Measurements from ENCODE around the gene DSG2.

DSG2 gene

GRCh38 chr18:31591113-31591512 lies 93.1 kb downstream of the DSG2 start:
- no peak for DNase-seq (ENCODE audit: low read depth)
- no peak overlapping the region for H3K4me3 ChIP-seq (ENCODE audit: low read depth, low read length)
- TF ChIP-seq CTCF (IDR thresholded peaks at IDR 0.05; ENCODE audit: insufficient read depth, low read depth, low read length, missing control alignments) = no peak

DNA sequence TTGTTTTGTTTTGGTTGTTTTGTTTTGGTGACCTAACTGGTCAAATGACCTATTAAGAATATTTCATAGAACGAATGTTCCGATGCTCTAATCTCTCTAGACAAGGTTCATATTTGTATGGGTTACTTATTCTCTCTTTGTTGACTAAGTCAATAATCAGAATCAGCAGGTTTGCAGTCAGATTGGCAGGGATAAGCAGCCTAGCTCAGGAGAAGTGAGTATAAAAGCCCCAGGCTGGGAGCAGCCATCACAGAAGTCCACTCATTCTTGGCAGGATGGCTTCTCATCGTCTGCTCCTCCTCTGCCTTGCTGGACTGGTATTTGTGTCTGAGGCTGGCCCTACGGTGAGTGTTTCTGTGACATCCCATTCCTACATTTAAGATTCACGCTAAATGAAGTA lies 93.7 kb downstream of the DSG2 start, which contains the start of gene TTR:
Gene TTR (plus strand): TSS at position 250 of the 400 bp plus-strand sequence. CDS start 26 bp downstream, at position 276.
- no peak for DNase-seq (ENCODE audit: low read depth)
- no peak within 1 kb of the TSS for H3K4me3 ChIP-seq (ENCODE audit: low read depth, low read length)
- no peak for TF ChIP-seq CTCF (IDR thresholded peaks at IDR 0.05; ENCODE audit: insufficient read depth, low read depth, low read length, missing control alignments)

GRCh38 chr18:31592506-31593157 lies 94.7 kb downstream of the DSG2 start:
- H3K4me3 ChIP-seq (ENCODE audit: low read depth, low read length) = no peak overlapping the region
- no peak for TF ChIP-seq CTCF (IDR thresholded peaks at IDR 0.05; ENCODE audit: insufficient read depth, low read depth, low read length, missing control alignments)
- no peak for DNase-seq (ENCODE audit: low read depth)

- DNase-seq (ENCODE audit: low read depth) = no peak
- no peak for TF ChIP-seq CTCF (IDR thresholded peaks at IDR 0.05; ENCODE audit: insufficient read depth, low read depth, low read length, missing control alignments)
- H3K4me3 ChIP-seq (ENCODE audit: low read depth, low read length) = no peak overlapping the region
Measured at GRCh38 chr18:31595121-31595771, 97.3 kb downstream of the DSG2 start.

- DNase-seq (ENCODE audit: low read depth) = no peak
- TF ChIP-seq CTCF (IDR thresholded peaks at IDR 0.05; ENCODE audit: insufficient read depth, low read depth, low read length, missing control alignments) = no peak
- H3K4me3 ChIP-seq (ENCODE audit: low read depth, low read length) = no peak overlapping the region
Measured at GRCh38 chr18:31596081-31596872, 98.3 kb downstream of the DSG2 start.

DNA sequence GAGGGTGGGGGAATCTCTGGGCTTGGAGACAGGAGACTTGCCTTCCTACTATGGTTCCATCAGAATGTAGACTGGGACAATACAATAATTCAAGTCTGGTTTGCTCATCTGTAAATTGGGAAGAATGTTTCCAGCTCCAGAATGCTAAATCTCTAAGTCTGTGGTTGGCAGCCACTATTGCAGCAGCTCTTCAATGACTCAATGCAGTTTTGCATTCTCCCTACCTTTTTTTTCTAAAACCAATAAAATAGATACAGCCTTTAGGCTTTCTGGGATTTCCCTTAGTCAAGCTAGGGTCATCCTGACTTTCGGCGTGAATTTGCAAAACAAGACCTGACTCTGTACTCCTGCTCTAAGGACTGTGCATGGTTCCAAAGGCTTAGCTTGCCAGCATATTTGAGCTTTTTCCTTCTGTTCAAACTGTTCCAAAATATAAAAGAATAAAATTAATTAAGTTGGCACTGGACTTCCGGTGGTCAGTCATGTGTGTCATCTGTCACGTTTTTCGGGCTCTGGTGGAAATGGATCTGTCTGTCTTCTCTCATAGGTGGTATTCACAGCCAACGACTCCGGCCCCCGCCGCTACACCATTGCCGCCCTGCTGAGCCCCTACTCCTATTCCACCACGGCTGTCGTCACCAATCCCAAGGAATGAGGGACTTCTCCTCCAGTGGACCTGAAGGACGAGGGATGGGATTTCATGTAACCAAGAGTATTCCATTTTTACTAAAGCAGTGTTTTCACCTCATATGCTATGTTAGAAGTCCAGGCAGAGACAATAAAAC lies 100.2 kb downstream of the DSG2 start:
- TF ChIP-seq CTCF (IDR thresholded peaks at IDR 0.05; ENCODE audit: insufficient read depth, low read depth, low read length, missing control alignments) = no peak
- DNase-seq (ENCODE audit: low read depth) = no peak
- H3K4me3 ChIP-seq (ENCODE audit: low read depth, low read length) = no peak overlapping the region

Data from GM12865 (cell line).